K562 (cell line): ENCODE results near the gene HSPA4L. TPM values are rescaled to one million over a fixed set of nuclear protein-coding genes. Genes with fewer than 3 reads are reported as not detected.
A peak's percentile ranks its signal among the peaks of the same experiment; 100 is the strongest.

Experiments used
- ATF3 ChIP-seq, 2 experiments: fragments of 450-650 bp in 1 of 2; sonication (generic) in 1 of 2; formaldehyde crosslinking in 1 of 2; IDR thresholded peaks in 1 of 2; conservative IDR thresholded peaks in 1 of 2; 2 replicates each; pipeline versions ENCODE4 v1.6.1 to v1.8.1; 2016 to 2023; ENCODE audit warnings: mild to moderate bottlenecking in 2 of 2, moderate library complexity in 2 of 2, inconsistent platforms in 1 of 2, missing genetic modification reagents in 1 of 2
- CBFB ChIP-seq: sonication (generic); formaldehyde crosslinking; IDR thresholded peaks from 2 replicates; pipeline ENCODE4 v1.4.0; 2020; ENCODE audit warnings: mild to moderate bottlenecking, missing genetic modification reagents
- CEBPB ChIP-seq: fragments of 450-650 bp; IDR thresholded peaks from 2 replicates; pipeline ENCODE4 v1.6.1; 2016; ENCODE audit warnings: missing genetic modification characterization, missing compliant biosample characterization
- E2F3 ChIP-seq: fragments of 250-450 bp; sonication (Bioruptor Pico); IDR thresholded peaks from 2 replicates; pipeline ENCODE4 v1.4.0; 2020; ENCODE audit warnings: mild to moderate bottlenecking
- E2F5 ChIP-seq: sonication (generic); formaldehyde crosslinking; IDR thresholded peaks from 2 replicates; pipeline ENCODE4 v1.8.0; 2022; ENCODE audit warnings: mild to moderate bottlenecking, missing genetic modification reagents
- EGR1 ChIP-seq: fragments of 450-650 bp; conservative IDR thresholded peaks from 2 replicates; pipeline ENCODE4 v1.6.1; 2017; ENCODE audit warnings: mild to moderate bottlenecking
- FOXP4 ChIP-seq: sonication (generic); formaldehyde crosslinking; IDR thresholded peaks from 2 replicates; pipeline ENCODE4 v1.8.0; 2022; ENCODE audit warnings: mild to moderate bottlenecking, missing genetic modification reagents, borderline replicate concordance
- MBD1 ChIP-seq: fragments of 250-450 bp; sonication (Bioruptor Pico); IDR thresholded peaks from 2 replicates; pipeline ENCODE4 v1.8.0; 2022; ENCODE audit warnings: inconsistent platforms
- NFIX ChIP-seq: fragments of 250-450 bp; sonication (Bioruptor Pico); IDR thresholded peaks from 2 replicates; pipeline ENCODE4 v1.4.0; 2020; ENCODE audit warnings: low read depth, mild to moderate bottlenecking, moderate library complexity
- RUNX1 ChIP-seq: sonication (generic); IDR thresholded peaks from 2 replicates; pipeline ENCODE4 v1.6.1; 2016; ENCODE audit warnings: antibody characterized with exemption, low read depth
- SIRT6 ChIP-seq: IDR thresholded peaks from one replicate; pipeline ENCODE4 v1.6.1; 2012; ENCODE audit warnings: low read depth, mild to moderate bottlenecking, control low read depth, inconsistent platforms, low read length, moderate library complexity
- SMAD3 ChIP-seq: fragments of 450-650 bp; formaldehyde crosslinking; conservative IDR thresholded peaks from 2 replicates; pipeline ENCODE4 v1.4.0; 2020; ENCODE audit warnings: mild to moderate bottlenecking
- SREBF2 ChIP-seq: sonication (generic); formaldehyde crosslinking; IDR thresholded peaks from 2 replicates; pipeline ENCODE4 v1.4.0; 2020; ENCODE audit warnings: mild to moderate bottlenecking, missing genetic modification reagents
- TFAM ChIP-seq: fragments of 250-450 bp; sonication (Bioruptor Pico); conservative IDR thresholded peaks from 2 replicates; pipeline ENCODE4 v1.5.0; 2021; ENCODE audit warnings: mild to moderate bottlenecking, moderate library complexity
- TGIF2 ChIP-seq: sonication (generic); formaldehyde crosslinking; IDR thresholded peaks from 2 replicates; pipeline ENCODE4 v1.8.1; 2022; ENCODE audit warnings: mild to moderate bottlenecking, missing genetic modification reagents, moderate library complexity
- ZFPM2 ChIP-seq: fragments of 250-450 bp; sonication (Bioruptor Pico); IDR thresholded peaks from 2 replicates; pipeline ENCODE4 v1.5.1; 2022; ENCODE audit warnings: mild to moderate bottlenecking
- ZKSCAN3 ChIP-seq: fragments of 250-450 bp; sonication (Bioruptor Pico); IDR thresholded peaks from 2 replicates; pipeline ENCODE4 v1.4.0; 2020
- ZNF561 ChIP-seq: fragments of 450-650 bp; formaldehyde crosslinking; conservative IDR thresholded peaks from 2 replicates; pipeline ENCODE4 v1.4.0; 2020; ENCODE audit warnings: mild to moderate bottlenecking, moderate library complexity
- ZNF75A ChIP-seq: fragments of 450-650 bp; formaldehyde crosslinking; IDR thresholded peaks from 2 replicates; pipeline ENCODE4 v1.4.0; 2020; ENCODE audit warnings: mild to moderate bottlenecking
- ZNF830 ChIP-seq: fragments of 250-450 bp; sonication (Bioruptor Pico); IDR thresholded peaks from 2 replicates; pipeline ENCODE4 v1.5.0; 2021; ENCODE audit warnings: mild to moderate bottlenecking
- polyA plus RNA-seq, 8 experiments: library from polyadenylated mRNA; depleted of rRNA in 4 of 8; stranded (reverse) in 5 of 8; unstranded in 3 of 8; fragments of >200 nt; fragmentation: Nextera tagmentation in 2 of 8; fragmentation: Illumina TruSeq in 1 of 8; extraction: Ambion mirVana in 2 of 8; extraction: Trizol in 1 of 8; gene quantifications; 2 replicates each; pipeline versions ENCODE4 v1.2.1 to v1.2.3, GENCODE V29; 2011 to 2014; ENCODE audit warnings: inconsistent platforms in 1 of 8, missing spikeins in 1 of 8
- total RNA-seq, 7 experiments: library from RNA; depleted of rRNA in 6 of 7; stranded (reverse); fragments of >200 nt in 6 of 7; fragmentation: Illumina TruSeq in 2 of 7; extraction: Trizol in 2 of 7; gene quantifications; 2 replicates each; pipeline versions ENCODE4 v1.2.1 to v1.2.3, GENCODE V29; 2011 to 2021; ENCODE audit warnings: low replicate concordance in 1 of 7
- TF ChIP-seq, protein P1 (sequence below): fragments of 250-450 bp; sonication (Bioruptor Pico); IDR thresholded peaks from 2 replicates; pipeline ENCODE4 v1.5.0; 2020; ENCODE audit warnings: mild to moderate bottlenecking, borderline replicate concordance

Gene HSPA4L
- total and polyA plus RNA-seq, 9 of the 15 experiments (the other 6 are each of a cell fraction or from before 2014, with no cell fraction given): 12.3 to 37.0 (median 21.7) TPM

DNA sequence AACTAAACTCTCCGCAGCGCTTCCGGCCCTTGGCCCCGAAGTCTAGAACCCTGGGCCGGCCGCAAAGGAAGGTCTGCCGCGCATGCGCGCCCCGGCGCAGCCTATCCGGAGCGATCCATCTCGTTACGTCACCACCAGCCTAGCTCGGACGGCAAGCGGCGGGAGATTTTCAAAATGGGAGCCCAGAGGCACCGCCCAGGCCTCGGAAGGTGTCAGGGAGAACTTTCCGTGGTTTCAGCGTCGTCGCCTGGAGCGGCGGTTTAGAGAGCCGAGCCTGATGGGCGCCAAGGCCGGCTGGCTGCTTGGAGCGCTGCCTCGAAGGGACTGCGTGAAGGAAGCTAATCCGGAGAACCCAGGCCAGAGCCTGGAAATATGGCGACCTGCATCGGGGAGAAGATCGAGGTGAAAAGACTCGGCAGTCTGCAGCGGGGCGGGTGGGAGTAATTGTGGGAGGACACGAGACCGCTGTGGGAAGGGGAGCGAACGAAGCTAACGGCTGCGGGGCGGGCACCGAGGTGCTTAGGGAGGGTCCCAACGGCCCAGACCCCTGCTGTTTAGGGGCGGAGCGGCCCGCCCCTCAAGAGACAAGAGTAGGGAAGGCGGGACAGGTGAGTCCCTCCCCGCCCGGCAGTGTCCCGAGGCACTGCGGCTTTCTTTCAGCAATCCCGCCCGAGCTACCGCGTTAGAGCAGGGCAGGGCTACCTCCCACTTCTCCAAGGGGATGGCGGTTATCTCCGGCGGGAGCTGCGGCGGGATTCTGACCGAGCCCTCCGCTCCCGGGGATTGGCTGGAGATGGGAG lies 98.8 kb downstream of the HSPA4L start, which contains the start of gene PLK4 (continued):
- TF ChIP-seq NFIX (CRISPR knock-in tag): no peak
- no peak for TF ChIP-seq RUNX1
- no peak for TF ChIP-seq ZFPM2 (CRISPR knock-in tag)
- no peak for TF ChIP-seq CBFB (CRISPR knock-in tag)
- peak; percentile 65; the same call in 1 of the 2 replicates for TF ChIP-seq TGIF2
- TF ChIP-seq CEBPB: peak; percentile 55
- TF ChIP-seq ATF3 (IDR thresholded peaks at IDR 0.05): peak; percentile 94
- peak; percentile 94 for TF ChIP-seq ATF3 (CRISPR knock-in tag; conservative IDR thresholded peaks at IDR 0.05)
- TF ChIP-seq MBD1 (CRISPR knock-in tag): no peak
- no peak for TF ChIP-seq ZKSCAN3 (CRISPR knock-in tag)
- no peak for TF ChIP-seq EGR1
- no peak for TF ChIP-seq TFAM
- TF ChIP-seq FOXP4: no peak
- TF ChIP-seq, protein P1, sequence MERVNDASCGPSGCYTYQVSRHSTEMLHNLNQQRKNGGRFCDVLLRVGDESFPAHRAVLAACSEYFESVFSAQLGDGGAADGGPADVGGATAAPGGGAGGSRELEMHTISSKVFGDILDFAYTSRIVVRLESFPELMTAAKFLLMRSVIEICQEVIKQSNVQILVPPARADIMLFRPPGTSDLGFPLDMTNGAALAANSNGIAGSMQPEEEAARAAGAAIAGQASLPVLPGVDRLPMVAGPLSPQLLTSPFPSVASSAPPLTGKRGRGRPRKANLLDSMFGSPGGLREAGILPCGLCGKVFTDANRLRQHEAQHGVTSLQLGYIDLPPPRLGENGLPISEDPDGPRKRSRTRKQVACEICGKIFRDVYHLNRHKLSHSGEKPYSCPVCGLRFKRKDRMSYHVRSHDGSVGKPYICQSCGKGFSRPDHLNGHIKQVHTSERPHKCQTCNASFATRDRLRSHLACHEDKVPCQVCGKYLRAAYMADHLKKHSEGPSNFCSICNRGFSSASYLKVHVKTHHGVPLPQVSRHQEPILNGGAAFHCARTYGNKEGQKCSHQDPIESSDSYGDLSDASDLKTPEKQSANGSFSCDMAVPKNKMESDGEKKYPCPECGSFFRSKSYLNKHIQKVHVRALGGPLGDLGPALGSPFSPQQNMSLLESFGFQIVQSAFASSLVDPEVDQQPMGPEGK: no peak
- no peak for TF ChIP-seq ZNF830
- no peak for TF ChIP-seq ZNF561 (CRISPR knock-in tag)
- peak; percentile 70 for TF ChIP-seq SIRT6
- no peak for TF ChIP-seq SMAD3 (CRISPR knock-in tag)
- TF ChIP-seq ZNF75A (CRISPR knock-in tag): no peak
- TF ChIP-seq E2F5 (CRISPR knock-in tag): no peak
- TF ChIP-seq SREBF2 (CRISPR knock-in tag): no peak
- no peak for TF ChIP-seq E2F3 (CRISPR knock-in tag)
